ENCODE results near the gene NKAPL.

GRCh38 chr6:28274888-28275287 lies 15.8 kb downstream of the NKAPL start:
- TF ChIP-seq CTCF (IDR thresholded peaks at IDR 0.05) = no peak
- TF ChIP-seq EZH2 (IDR thresholded peaks at IDR 0.05) = no peak
- no peak for TF ChIP-seq EZH2phosphoT487 (IDR thresholded peaks at IDR 0.05)
